ENCODE data around the gene TBC1D16.

The TBC1D16 gene

DNA sequence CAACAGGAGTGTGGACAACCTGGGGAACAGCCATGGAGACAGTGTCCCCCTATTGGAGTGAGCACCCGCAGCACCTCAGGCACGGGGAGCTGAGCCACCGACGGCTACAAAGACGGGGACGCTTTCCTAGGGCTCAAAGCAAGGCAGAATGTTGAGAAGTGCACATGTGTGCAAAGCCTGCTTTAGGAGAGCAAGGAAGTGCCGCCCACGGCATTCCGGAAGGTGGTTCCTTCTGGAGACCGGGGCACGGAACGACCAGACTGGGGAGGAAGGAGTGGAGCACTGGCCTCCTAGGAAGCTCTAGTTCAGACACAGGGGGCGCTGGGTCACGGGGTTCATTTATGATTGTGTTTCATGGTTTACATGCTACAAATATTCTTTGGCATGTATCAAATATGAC lies 52.2 kb downstream of the TBC1D16 start:
- TF ChIP-seq CTCF (IDR thresholded peaks at IDR 0.05; ENCODE audit: low read depth, low read length), result no peak
- H3K4me3 ChIP-seq (replicated peaks in 1 of 2; ENCODE audit: low read depth in 2 of 2, low read length in 2 of 2), result no peak overlapping the region
- DNase-seq (ENCODE audit: low read depth in 2 of 2), result no peak

DNA sequence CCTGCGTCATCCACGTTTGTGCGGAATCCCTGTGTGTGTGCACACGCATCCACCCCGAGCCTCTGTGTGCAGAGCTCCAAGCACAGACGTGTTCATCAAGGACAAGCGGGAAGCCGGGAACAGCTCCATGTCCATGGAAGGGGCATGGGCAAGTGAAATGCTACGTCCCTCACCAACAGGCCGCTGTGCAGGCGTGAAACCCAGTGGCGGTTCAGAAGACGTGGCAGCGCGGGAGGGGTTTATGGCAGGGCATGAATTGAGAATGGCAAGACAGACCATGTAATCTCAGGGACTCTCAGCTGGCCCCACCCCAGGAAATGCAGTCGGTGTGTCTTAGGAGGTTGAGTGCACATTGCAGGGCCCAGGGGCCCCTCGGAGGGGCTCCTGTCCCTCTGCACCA lies 52.7 kb downstream of the TBC1D16 start:
- DNase-seq (ENCODE audit: low read depth in 2 of 2), result no peak
- H3K4me3 ChIP-seq (replicated peaks in 1 of 2; ENCODE audit: low read depth in 2 of 2, low read length in 2 of 2), result no peak overlapping the region
- no peak for TF ChIP-seq CTCF (IDR thresholded peaks at IDR 0.05; ENCODE audit: low read depth, low read length)

GRCh38 chr17:79981661-79982101 lies 54.0 kb downstream of the TBC1D16 start:
- no peak for DNase-seq (ENCODE audit: low read depth in 2 of 2)
- no peak for TF ChIP-seq CTCF (IDR thresholded peaks at IDR 0.05; ENCODE audit: low read depth, low read length)
- H3K4me3 ChIP-seq (replicated peaks in 1 of 2; ENCODE audit: low read depth in 2 of 2, low read length in 2 of 2), result no peak overlapping the region

- TF ChIP-seq CTCF (IDR thresholded peaks at IDR 0.05; ENCODE audit: low read depth, low read length), result no peak
- no peak overlapping the region for H3K4me3 ChIP-seq (replicated peaks in 1 of 2; ENCODE audit: low read depth in 2 of 2, low read length in 2 of 2)
- DNase-seq (ENCODE audit: low read depth in 2 of 2), result no peak
Measured at GRCh38 chr17:79981090-79981489, 54.6 kb downstream of the TBC1D16 start.

DNA sequence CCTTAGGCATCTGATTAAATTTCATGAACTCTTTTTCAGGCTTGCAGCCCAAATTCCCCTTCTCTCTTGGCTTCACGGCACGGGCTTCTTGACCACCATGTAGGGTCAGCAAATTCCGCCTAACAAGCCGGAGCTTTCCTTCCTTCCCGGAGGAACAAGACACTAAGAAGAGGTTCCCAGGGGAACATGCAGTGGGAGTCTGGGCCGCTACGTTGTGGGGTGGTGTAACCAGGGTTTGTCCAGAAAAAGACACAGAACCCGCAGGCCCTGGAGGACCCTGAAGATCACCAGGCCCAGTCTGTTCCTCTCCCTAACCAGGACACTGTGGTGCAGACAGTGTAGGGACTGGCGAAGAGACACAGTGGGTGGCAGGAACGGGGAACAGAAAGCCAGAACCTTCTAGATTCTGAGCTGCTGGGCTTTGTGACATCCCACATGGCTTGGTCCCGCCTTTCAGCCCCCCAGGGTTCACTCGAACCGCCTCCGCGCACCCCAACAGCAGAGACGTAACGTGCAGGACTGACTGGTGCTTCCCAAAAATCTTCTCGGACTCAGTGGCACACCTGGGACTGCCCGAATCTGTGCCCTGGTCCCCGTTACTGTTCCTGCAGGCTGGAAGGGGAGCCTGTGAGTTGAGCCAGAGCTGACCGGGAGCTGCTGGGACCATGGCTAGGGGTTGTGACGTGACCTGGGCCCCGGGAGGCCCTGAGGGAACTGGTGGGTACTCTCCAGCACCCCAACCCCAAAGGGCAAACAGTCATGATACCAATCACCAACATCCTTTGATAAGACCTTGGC lies 55.2 kb downstream of the TBC1D16 start:
- TF ChIP-seq CTCF (IDR thresholded peaks at IDR 0.05; ENCODE audit: low read depth, low read length), result no peak
- no peak overlapping the region for H3K4me3 ChIP-seq (replicated peaks in 1 of 2; ENCODE audit: low read depth in 2 of 2, low read length in 2 of 2)

DNA sequence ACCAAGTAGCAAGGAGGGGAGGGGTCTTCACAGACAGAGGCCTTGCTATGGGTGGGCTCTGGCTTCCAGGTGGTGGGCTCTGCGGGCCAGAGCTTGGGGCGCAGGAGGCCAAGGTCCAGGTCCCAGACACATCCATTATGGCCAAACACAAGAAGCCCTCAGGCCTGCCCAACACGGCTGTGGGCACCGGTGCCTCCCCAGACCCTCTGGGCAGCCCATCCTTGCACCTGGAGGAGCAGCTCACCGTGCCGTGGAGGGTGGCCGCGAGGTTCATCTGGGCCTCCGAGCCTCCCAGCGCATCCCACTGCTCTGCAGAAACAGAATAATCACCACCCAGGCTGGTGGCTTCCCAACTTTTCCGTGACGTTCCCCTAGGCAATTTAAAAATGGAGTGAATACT lies 55.9 kb downstream of the TBC1D16 start:
- DNase-seq (ENCODE audit: low read depth in 2 of 2), result no peak
- no peak overlapping the region for H3K4me3 ChIP-seq (replicated peaks in 1 of 2; ENCODE audit: low read depth in 2 of 2, low read length in 2 of 2)
- no peak for TF ChIP-seq CTCF (IDR thresholded peaks at IDR 0.05; ENCODE audit: low read depth, low read length)

More for the DNA sequence above, 55.2 kb downstream of the TBC1D16 start:
- no peak for DNase-seq (ENCODE audit: low read depth in 2 of 2)
